Measurements from ENCODE around the gene FRY.

Gene FRY

DNA sequence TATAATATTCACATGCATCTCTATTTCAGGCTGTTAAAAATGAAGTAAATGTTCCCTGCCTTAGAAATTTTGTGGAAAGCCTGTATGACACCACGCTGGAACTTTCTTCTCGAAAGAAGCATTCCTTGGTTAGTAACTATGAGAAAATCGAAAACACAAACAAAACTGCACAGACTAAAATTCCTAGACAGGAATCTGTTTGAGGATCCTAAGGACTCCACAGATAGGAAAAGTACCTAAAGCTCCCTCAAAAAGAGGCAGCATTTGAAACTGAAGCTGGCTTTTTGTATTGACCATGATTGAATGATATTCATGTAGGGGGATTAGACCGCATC is 103.4 kb downstream of the FRY start:
- no peak for DNase-seq (ENCODE audit: low spot score)

DNA sequence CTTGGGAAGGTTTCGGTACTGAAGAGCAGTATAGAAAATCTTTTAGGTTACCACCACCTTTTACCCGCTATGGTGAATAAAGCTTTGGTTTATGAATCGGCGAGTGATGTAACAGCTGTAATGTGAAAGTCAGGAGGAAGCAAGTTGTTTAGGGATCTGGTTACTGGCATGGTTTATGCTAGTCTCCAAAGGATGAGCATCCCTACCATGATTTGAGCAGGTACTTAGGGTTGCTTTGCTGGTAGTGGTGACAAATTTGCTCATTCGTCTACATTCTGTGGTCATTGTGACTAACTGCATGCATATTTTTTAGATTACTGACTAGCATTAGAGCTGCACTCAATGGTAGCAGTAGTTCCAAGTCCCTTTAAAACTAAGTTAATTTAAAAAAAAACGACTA is 104.1 kb downstream of the FRY start:
- DNase-seq (ENCODE audit: low spot score) = peak; percentile 71

DNA sequence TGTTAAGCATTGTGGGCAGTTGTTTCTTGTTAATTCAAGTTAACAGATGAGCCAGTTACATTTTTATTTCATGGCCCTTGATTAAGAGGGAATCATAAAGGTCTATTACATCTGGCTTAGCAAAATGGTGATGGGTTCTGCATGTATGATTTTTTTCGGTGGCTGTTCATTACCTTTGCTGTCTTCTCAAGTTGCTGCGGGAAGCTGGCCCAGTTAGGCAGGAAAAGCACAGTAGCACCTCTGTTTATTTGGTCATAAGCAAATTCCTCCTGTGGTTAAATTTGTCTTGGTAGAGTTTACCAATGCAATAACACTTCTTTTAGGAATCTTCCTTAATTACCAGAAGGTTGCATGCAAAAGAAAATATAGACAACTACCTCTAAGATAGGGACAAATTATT is 104.5 kb downstream of the FRY start:
- no peak for DNase-seq (ENCODE audit: low spot score)

DNA sequence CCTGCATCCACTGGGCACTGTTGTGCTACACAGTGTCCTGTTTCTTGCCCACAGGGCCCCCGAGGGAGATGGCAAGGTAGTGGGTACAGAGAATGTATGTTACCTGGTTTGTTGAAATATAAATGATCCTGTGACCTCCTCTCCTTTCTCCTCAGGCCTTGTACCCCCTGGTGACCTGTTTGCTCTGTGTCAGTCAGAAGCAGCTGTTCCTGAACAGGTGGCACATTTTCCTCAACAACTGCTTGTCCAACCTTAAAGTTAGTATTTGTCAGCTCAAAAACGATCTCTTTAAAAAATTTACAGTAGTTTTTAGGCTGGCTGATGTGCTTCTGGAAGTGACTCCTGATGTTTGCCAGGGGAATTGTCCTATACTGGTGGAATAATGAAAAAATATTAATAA is 105.1 kb downstream of the FRY start:
- DNase-seq (ENCODE audit: low spot score) = no peak

GRCh38 chr13:32139251-32139650 is 107.7 kb downstream of the FRY start:
- no peak for DNase-seq (ENCODE audit: low spot score)

DNA sequence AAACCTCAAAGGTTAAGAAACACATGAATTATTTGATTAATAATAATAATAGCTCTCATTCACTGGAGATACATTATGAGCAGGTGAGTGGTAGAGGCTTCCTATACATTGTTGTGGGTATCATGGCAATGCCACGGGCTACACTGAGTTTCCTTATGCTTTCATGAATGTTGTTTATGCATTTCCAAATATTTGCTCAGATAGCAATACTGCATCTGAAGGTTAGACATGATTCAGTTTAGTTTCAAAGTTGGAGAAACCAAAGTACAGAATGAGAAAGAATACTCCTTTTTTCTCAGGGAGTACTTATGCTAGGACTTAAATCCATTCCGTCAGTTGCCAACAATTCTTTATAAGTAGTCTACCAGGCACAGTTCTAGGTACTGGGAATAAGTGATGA is 108.5 kb downstream of the FRY start:
- no peak for DNase-seq (ENCODE audit: low spot score)

GRCh38 chr13:32141462-32141861 is 109.9 kb downstream of the FRY start:
- DNase-seq (ENCODE audit: low spot score) = no peak

DNA sequence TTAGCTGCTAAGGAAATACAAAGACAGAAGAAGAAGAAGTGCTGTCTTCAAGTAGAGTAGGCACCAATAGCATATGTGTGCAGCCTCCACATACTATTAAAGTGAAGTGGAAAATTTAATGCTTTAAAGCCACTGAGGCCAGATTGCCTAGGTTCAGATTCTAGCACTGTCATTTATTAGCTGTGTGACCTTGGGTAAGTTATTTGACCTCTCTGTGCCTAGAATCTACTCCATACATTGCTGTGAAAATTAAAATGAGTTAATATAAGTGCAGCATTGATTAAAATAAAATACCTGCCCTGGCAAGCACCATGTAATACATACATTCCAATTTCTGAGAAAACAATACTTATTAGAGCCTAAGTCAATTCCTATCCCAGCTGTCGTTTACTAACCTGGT is 110.5 kb downstream of the FRY start:
- DNase-seq (ENCODE audit: low spot score) = no peak

GRCh38 chr13:32142956-32143375 is 111.4 kb downstream of the FRY start:
- DNase-seq (ENCODE audit: low spot score) = peak; percentile 24

DNA sequence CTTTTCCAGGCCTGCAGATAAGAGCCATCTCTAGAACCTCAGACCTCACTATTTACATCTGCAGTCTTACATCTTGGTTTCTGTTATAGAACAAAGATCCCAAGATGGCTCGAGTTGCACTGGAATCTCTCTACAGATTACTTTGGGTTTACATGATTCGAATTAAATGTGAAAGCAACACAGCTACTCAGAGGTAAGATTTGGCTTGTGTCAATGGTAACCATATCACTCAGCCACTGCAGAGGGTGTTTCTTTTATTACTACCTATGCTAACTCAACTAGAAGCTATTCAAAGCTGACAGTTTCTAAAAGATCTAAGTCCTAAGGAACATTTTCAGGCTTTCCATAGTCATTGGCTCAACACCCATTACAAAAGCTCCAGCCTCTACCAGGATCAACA is 115.6 kb downstream of the FRY start:
- no peak for DNase-seq (ENCODE audit: low spot score)

- DNase-seq (ENCODE audit: low spot score) = no peak
Observed at GRCh38 chr13:32147976-32148375, 116.4 kb downstream of the FRY start.

DNA sequence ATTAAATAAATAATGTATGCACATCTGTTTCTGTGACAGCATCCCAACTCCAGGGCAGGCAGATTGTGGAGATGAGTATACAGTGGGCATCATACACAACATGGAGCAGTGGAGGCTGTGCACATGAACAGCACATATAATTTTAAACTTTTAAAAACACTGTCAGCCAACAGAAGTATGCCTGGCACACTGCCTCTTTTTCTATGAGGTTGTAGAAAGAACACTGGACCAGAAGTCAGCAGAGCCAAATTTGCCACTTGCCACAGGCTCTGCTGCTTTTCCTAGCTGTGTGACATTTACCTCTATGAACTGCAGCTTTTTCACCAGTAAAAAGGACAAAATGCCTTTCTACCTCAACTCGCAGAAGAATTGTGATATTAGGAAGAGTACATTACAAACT is 118.7 kb downstream of the FRY start:
- DNase-seq (ENCODE audit: low spot score) = no peak

GRCh38 chr13:32150794-32151193 is 119.2 kb downstream of the FRY start:
- DNase-seq (ENCODE audit: low spot score) = peak; percentile 70

GRCh38 chr13:32151240-32151639 is 119.7 kb downstream of the FRY start:
- DNase-seq (ENCODE audit: low spot score) = no peak

GRCh38 chr13:32153056-32153455 is 121.5 kb downstream of the FRY start:
- DNase-seq (ENCODE audit: low spot score) = peak; percentile 45

DNA sequence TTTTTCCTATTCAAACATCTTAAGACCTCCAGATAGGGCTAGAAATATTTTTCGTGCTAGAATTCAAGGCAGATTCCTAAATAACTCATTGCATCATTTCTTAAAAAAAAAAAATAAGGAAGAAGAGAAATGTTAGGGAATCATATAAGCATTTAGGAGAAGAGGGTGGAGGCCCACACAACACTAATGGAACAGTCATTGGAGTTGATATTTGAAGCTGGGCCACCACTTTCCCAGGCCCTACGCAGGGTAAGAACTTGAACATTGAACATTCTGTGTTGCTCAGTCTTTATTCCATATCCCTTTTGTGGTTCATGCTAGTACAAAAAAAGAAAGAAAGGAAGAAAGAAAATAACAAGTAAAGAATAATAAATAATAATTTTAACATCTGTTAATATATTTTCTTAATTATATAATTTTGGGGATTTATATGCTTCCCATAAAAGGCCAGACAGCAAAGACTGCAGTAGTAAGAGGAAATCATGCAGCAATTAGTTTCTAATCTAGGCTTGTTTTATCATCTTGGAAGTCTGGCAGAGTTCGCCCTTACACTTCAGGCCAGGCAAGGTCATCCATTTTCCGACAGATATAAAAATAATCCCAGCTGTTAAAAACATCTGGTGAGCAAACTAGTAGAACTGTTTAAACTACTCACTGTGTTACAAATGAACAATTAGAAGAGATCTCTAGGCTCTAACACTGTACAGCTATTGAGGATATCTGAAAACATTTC is 127.7 kb downstream of the FRY start:
- no peak for DNase-seq (ENCODE audit: low spot score)

DNA sequence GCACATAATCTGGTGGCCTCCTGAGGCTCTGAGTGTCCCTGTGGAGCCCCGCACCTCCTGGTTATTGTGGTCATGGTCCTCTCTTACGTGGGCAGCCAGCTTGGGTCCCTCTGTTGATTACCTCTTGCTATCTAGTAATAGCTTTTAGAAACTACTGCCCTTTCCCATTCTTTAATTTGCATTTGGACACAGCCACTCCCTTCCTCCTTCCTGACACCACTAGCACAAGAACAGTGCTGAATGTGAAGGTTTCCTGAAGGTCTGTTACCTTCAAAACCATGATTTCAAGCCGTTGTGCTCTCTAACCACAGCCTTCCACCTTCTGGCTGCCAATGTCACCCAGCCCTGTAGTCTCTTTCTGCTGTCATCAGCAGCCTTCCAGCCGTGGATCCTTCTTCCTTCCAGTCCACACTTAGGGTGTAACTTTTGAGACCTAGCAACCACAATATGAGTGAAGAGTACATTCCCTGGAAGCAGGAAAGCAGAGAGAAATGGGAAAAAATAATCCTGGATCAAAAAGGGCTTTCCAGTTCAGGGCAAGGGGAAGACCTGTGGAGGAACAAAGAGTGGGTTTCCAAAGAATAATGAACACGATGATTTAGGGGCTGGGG is 130.9 kb downstream of the FRY start:
- no peak for DNase-seq (ENCODE audit: low spot score)

DNA sequence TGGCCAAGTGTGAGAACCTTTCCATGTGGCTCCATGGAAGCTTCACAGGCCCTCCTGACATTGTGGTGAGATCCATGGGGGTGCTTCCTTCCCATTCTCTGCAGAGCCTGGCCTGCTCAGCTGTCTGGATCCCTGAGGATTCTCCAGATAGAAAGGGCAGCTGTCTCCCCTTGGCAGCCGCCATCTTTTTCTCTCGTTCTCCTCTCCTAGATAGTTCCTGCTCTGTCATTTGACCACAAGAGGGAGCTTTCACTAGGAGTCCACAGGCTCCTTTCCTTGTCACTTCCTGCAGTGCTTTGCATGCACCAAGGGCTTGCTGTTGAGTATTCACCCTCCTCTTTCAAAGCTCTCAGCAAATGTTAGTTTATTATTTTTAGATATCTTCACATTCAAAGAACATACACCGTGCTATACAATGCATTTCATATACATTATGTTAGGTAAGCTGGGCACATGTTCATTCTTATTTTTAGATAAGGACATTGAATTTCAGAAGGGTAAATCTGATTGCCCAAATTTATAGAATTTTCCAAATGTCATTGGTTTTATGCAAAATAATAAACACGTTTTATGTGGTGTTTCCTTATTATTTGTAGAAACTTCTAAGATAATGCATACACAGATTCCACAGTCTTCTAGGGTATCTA is 133.2 kb downstream of the FRY start:
- DNase-seq (ENCODE audit: low spot score) = peak; percentile 72

DNA sequence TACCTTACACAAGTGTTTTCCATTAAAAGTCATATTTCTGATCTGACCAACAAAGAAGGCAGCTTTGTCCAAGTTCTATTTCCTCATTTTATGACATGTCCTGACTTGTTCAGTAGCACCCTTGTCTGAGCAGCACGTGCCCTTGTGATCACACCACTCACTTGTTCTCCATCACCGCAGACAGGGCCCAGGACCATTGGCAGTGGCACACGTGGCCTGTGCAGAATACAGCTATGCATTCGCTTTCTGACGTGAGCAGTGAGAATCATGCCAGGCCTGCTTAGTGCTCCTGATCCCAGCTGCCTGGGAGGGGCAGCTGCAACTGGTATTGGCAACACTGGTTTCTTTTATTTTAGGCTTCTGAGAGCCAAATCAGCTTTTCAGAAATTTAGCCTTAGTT is 134.2 kb downstream of the FRY start:
- DNase-seq (ENCODE audit: low spot score) = no peak

- DNase-seq (ENCODE audit: low spot score) = no peak
Observed at GRCh38 chr13:32168131-32168530, 136.6 kb downstream of the FRY start.

GRCh38 chr13:32170841-32171240 is 139.3 kb downstream of the FRY start:
- DNase-seq (ENCODE audit: low spot score) = no peak

DNA sequence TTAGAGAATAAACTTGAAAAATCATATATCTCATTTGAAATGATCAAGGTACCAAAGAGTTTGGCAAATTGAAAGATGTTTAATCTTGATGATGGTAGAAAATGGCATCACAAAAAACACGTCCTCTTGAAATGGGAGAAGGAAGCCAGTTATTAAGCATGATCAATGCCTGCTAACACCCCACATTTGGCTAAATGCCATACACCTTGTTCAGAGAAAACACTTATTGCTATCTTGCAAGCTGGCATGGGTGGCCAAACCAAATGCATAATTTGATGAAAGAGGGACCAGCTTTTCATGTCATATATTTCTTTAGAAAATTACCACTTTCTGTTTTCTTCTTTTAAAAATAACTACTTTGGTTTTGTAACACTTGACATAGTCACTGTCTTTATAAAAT is 142.3 kb downstream of the FRY start:
- no peak for DNase-seq (ENCODE audit: low spot score)

DNA sequence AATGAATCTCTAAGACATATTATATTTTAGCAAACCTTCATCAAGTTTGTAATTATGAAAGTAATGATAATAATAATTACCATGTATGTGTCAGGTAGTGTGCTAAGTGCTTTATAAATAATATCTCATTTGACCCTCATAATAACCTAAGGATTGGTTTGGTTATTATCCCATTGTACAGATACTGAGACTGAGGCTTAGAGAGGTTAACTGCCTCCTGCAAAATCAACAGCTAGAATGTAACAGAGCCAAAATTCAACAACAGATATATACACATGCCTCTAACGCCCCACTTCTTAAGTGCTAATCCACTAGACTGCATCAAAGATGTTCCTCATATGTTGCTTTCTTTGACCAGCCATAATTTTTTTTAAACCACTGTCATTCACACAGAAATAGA is 142.8 kb downstream of the FRY start:
- no peak for DNase-seq (ENCODE audit: low spot score)

GRCh38 chr13:32175307-32175706 is 143.7 kb downstream of the FRY start:
- no peak for DNase-seq (ENCODE audit: low spot score)

Measured in AG08395 (cell line).